NCI-H2107 treated with DMSO at 0.1 percent for 48 hours (cell line): ENCODE results near the gene DNAI1.
"Not testable (repeated sequence)": the region's sequence is repeated elsewhere in the genome, so short reads cannot be mapped to it uniquely, and the experiment has no call there.

Experiments
- DNase-seq: peaks from one replicate; lab custom pipeline; 2025; ENCODE audit not compliant: unreplicated experiment; lab: John Stamatoyannopoulos, UW

The DNAI1 gene

DNA sequence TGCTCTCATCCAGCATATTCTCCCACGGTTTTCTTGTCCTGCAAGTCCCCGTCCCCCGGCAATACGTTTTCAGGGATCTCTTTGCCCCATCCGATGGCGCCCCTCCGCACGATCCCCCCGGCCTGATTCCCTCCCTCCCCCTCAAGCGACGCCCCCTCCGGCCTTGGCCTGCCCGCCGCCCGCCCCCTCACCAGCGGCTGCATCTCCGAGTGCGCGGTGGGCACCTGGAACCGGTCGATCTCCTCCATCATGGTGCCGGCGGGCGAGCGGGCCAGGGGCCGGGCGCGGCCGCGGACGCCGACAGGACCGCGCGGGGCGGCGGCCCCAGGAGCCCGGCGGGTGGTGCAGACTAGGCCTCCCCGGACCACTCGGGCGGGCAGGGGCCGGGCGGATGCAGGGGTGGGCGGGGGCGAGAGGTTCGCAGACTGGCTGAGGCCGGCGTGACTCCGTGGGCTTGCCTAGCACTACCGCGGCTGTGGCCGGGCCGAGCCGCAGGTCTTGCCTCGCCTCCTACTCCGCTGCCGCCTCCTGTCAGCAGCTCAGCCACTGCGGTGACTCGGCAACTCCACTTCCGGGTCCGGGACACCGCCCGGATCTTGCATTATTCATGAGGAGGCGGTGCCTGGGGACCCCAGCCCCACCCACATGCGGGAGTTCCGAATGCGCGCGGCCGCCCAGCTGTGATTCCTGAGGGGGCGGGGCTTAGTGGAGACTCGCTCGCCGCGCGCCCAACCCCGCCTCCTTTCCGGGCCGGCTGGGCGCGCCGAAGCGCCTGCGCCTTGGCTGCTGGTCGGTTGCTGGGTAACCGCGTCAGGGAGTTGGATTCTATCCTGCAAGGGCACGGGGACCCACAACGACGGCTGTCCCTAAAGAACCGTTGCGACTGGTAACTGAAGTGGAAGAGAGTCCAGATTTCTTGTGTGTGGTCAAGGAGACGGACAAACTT lies at the start of gene DNAI1, which contains the start of gene FAM219A:
TSS of gene DNAI1 (plus strand) at position 793 of the 946 bp plus-strand sequence. CDS start 201 bp downstream, outside the sequence.
TSS of gene FAM219A (minus strand) at position 558 of the 946 bp plus-strand sequence. CDS start at position 251, 307 bp downstream.
- DNase-seq = peak; percentile 92

DNA sequence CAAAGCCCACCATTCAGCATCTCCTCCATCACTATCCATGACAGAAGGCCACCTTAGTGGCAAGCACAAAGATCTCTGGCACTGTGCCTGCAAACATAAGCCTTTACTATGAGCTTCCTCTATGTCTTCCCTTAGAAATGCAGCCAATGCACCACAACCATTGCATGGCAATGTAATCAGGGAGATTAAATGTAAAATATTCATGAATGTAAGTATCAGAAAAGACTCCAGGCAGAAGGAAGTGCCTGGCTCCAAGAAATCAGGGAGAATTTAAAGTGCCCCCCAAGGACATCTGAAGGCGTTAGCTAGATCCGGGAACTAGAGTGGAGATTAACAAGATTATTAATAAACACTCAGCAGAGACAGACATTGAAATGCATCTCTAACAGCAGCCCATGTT lies 49.5 kb upstream of the DNAI1 start:
- DNase-seq = no peak

- no peak for DNase-seq
These were observed 46.3 kb upstream of the DNAI1 start for GRCh38 chr9:34412336-34412735.

GRCh38 chr9:34413231-34413852 lies 45.3 kb upstream of the DNAI1 start:
- no peak for DNase-seq

- DNase-seq = peak; percentile 92
These were observed 40.9 kb upstream of the DNAI1 start for GRCh38 chr9:34417734-34418133.

DNA sequence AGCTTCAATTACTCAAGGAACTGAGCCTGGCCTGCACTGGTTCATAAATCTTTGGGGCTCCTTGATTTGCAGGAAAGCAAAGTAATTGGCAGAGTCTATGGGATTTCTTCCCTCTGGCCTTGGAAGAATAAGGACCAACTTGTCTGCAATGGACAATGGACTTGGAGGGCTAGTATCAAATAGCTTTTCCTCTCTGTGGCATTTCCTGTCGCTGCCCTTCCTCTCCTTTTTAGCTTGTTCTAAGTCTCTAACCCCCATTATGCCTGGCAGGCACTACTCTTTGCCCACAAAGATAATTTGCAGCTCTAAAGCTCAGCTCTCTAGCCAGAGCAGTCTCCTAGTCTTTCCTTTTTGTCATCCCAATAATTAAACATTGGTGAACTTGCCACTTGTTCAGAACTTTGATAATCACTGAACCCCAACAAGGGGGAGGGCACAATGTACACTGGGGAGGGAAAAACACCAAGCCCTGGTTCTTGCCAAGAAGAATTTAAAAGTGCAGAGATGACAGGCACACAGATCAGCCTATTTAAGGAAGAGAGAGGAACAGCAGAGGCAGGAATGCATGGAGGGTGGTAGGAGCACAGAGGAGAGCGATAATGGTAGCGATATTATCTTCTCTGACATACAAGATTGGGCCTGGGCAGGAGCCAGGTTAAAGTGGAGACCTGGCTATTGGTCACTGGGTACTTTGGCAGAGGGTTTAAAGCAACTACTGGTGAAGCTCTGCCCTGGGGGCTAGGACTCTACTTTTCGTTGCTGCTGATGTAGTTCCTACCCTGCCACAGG lies 38.7 kb upstream of the DNAI1 start:
- no peak for DNase-seq

DNA sequence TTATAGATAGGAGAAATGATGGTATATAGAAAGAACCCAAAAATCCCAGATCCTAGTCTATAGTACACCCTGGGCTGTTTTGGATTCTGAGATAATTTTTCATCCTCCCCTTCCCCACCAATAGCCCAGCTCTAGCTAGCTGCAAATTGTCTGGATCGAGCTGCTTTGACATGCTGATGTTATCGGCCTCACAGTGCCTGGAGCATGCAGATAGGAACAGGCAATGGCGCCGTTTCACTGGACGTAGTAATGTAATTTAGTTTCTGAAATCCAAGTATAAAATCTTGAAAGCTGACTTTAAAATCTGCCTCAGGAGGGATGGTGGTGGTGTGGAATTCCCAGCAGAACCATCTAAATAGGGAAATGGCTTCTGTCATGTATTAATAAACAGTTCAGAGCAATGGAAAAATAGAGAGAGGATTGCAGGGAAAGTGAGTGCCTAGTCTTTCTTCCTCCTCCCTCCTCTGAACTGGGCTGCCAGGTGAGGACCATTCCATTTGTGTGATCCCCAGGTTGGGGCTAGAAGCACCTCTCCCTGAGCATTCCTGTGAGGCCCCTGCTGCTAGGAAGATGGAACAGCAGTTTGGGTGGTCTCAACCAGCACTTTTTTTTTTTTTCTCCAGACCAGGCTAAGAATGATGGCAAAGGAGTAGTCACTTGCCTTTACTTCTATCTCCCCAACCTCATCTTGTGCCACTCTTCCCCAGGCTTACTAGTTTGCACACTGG lies 32.1 kb upstream of the DNAI1 start:
- DNase-seq = no peak

GRCh38 chr9:34428325-34428958 lies 30.2 kb upstream of the DNAI1 start:
- no peak for DNase-seq

GRCh38 chr9:34430843-34431437 lies 27.7 kb upstream of the DNAI1 start:
- peak; percentile 86 for DNase-seq

DNA sequence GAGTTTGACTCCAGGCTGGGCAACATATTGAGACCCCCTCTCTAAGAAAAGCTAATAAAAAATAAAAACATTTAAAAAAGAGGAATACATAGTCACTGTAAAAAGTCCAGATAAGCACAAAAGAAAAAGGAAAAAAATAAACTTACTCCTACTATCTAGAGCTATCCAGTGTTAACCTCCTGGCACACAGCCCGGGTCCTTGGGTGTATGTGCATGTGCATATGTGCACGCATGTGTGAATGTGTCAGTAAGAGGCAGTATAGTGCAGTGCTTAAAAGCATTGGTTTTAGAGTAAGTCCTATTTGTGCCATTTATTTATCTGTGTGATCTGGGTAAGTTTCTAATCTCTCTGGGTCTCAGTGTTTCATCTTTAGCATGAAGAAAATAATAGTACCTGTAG lies 26.9 kb upstream of the DNAI1 start:
- DNase-seq = no peak

- peak; percentile 85 for DNase-seq
These were observed 21.3 kb upstream of the DNAI1 start for GRCh38 chr9:34437006-34437925.

GRCh38 chr9:34437926-34438307 lies 20.7 kb upstream of the DNAI1 start:
- not testable (repeated sequence) for DNase-seq

DNA sequence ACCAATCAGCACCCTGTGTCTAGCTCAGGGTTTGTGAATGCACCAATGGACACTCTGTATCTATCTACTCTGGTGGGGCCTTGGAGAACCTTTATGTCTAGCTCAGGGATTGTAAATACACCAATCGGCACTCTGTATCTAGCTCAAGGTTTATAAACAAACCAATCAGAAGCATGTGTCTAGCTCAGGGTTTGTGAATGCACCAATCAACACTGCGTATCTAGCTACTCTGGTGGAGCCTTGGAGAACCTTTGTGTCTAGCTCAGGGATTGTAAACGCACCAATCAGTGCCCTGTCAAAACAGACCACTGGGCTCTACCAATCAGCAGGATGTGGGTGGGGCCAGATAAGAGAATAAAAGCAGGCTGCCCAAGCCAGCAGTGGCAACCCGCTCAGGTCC lies 20.1 kb upstream of the DNAI1 start:
- not testable (repeated sequence) for DNase-seq

DNA sequence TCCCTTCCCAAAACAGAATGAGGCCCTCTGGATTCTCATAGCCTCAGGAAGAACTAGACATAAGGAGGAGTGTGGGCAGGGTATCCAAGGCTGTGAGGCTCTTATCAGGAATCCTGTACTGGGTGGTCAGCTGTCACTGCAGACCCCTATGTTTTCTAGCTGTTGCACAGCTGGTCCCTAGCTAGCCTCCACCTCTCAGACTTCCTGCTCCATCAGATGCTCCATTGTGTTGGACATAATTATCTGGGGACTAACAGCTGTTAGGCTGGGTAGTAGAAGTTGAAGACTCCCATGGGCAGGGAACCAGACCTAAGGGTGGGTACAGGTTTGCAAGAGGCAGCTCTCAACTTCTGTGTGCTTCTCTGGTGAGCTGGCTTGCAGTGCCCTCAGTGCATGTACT lies 18.6 kb upstream of the DNAI1 start:
- DNase-seq = no peak

- no peak for DNase-seq
These were observed 15.8 kb upstream of the DNAI1 start for GRCh38 chr9:34442770-34443169.

- DNase-seq = no peak
These were observed 15.1 kb upstream of the DNAI1 start for GRCh38 chr9:34443533-34443932.

DNA sequence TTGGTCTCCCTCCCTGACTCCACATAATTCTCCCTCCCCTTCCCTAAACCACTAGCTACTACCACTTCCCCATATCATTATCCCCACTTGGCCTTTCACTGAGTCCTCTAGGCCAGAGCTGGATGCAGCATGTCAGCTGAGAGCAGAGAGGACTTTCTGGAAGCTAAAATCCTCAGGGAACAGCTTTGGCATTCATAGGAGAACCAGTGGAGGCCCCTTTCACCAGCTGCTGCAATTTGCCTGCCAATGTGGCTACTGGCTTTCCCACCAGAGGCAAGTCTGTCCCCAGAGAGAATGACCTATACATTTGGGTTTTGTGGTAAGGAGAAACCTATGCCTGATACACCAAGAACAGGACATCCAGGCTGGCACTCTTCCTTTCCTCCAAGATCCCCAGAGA lies 14.6 kb upstream of the DNAI1 start:
- DNase-seq = no peak

GRCh38 chr9:34446468-34446891 lies 12.1 kb upstream of the DNAI1 start:
- no peak for DNase-seq

DNA sequence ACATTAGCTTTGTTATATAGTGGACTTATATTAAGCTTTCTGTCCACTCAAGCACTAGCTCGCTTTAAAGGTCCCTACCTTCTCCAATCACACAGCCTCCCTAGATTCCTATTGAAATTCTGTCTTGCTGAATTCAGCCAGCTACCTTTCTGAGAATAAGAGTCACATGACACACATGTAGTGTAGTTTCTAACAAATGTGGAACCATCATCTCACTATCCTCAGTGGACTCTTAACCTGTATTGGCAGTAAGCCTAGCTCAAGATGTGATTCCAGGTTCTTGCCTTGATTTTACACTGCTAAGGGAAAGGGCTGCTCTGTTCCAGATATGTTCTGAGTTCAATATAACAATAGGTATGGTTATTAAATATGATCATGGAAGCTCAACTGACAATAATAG lies 11.7 kb upstream of the DNAI1 start:
- DNase-seq = no peak
